Measurements from ENCODE around the gene PSME3IP1. TPM values are rescaled to one million over a fixed set of nuclear protein-coding genes. Genes with fewer than 3 reads are reported as not detected.

The PSME3IP1 gene
- total RNA-seq, 1 experiment from 2014 or later: 143 TPM

DNA sequence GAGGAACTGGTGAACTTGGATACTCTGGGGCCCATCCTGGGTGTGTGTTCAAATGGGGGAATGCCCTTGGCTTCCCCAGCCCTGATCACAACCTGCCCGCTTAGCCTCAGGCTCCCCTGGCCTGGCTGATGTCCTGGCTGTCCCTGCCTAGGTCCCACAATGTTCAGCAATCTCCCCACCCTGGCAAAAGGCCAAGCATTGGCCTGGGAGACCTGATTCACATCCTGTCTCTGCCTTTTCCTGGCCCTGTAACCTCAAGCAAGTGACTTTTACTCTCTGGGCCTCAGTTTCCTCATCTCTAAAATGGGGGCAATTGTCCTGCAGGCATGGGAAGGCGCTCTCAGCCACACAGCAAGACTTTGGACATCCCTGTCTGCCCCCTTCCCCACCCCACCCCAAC, 79.1 kb downstream of the PSME3IP1 start:
- Mint-ChIP-seq H3K4me3 (ENCODE audit: unreplicated experiment) (no peak overlapping the region), H3K4me1 (ENCODE audit: low read depth, unreplicated experiment) (peaks cover 26% of the 10 kb centered on the region), H3K9me3 (ENCODE audit: unreplicated experiment) (no peaks in the 10 kb centered on the region), H3K36me3 (ENCODE audit: insufficient read depth, unreplicated experiment) (peaks cover 16% of the 10 kb centered on the region), H3K27me3 (ENCODE audit: insufficient read depth, unreplicated experiment) (no peaks in the 10 kb centered on the region), H3K27ac (ENCODE audit: unreplicated experiment) (no peak overlapping the region)
- no peak overlapping the region for H3K4me3 ChIP-seq (ENCODE audit: low read depth, low read length)
- intact Hi-C loops (cut with micrococcal nuclease; ENCODE audit: unreplicated experiment): no loop called here
- ChIA-PET CTCF (interaction anchor here (1.1 kb wide), 1 partner anchor 14 kb away, joined by 4 read pairs; the partner anchor contains the start of gene CPNE2), POLR2A (no interaction called here)
- peaks cover 16% of the 10 kb centered on the region for H3K4me1 ChIP-seq
- no peaks in the 10 kb centered on the region for H3K27me3 ChIP-seq (replicated peaks; ENCODE audit: control insufficient read depth, insufficient read depth, low read length)
- TF ChIP-seq, protein P1, sequence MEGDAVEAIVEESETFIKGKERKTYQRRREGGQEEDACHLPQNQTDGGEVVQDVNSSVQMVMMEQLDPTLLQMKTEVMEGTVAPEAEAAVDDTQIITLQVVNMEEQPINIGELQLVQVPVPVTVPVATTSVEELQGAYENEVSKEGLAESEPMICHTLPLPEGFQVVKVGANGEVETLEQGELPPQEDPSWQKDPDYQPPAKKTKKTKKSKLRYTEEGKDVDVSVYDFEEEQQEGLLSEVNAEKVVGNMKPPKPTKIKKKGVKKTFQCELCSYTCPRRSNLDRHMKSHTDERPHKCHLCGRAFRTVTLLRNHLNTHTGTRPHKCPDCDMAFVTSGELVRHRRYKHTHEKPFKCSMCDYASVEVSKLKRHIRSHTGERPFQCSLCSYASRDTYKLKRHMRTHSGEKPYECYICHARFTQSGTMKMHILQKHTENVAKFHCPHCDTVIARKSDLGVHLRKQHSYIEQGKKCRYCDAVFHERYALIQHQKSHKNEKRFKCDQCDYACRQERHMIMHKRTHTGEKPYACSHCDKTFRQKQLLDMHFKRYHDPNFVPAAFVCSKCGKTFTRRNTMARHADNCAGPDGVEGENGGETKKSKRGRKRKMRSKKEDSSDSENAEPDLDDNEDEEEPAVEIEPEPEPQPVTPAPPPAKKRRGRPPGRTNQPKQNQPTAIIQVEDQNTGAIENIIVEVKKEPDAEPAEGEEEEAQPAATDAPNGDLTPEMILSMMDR (IDR thresholded peaks at IDR 0.05; ENCODE audit: insufficient read depth in 1 of 2, low read depth in 1 of 2, low read length in 1 of 2, severe bottlenecking in 1 of 2, unreplicated experiment in 1 of 2): no peak
- BruUV-seq (replicated peaks): no TSS peak
- H3K9me3 ChIP-seq: no peaks in the 10 kb centered on the region
- DNase-seq: no peak
- no peaks in the 10 kb centered on the region for H3K36me3 ChIP-seq (ENCODE audit: control insufficient read depth, insufficient read depth, low read length)

DNA sequence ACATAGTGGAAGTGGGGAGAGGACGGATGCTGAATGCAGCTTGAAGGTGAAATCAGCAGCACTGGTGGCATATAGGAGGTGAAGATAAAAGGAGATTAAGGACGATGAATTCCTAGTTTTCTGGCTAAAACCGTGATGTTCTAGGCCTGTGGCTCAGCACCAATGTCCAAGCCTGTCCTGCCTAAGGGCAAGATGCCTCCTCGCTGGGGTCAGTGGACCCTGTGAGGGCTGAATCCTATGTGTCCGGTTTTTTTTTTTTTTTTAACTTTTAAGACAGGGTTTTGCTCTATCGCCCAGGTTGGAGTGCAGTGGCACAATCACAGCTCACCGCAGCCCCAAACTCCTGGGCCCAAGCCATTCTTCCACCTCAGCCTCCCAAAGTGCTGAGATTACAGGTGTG, 80.7 kb downstream of the PSME3IP1 start:
- Mint-ChIP-seq H3K4me3 (ENCODE audit: unreplicated experiment) (no peak overlapping the region), H3K4me1 (ENCODE audit: low read depth, unreplicated experiment) (peaks cover 25% of the 10 kb centered on the region), H3K36me3 (ENCODE audit: insufficient read depth, unreplicated experiment) (peaks cover 17% of the 10 kb centered on the region), H3K27ac (ENCODE audit: unreplicated experiment) (no peak overlapping the region), H3K27me3 (ENCODE audit: insufficient read depth, unreplicated experiment) (no peaks in the 10 kb centered on the region), H3K9me3 (ENCODE audit: unreplicated experiment) (no peaks in the 10 kb centered on the region)
- no peak for DNase-seq
- no TSS peak for BruUV-seq (replicated peaks)
- POLR2A ChIA-PET: no interaction called here
- H3K36me3 ChIP-seq (ENCODE audit: control insufficient read depth, insufficient read depth, low read length): no peaks in the 10 kb centered on the region
- no peaks in the 10 kb centered on the region for H3K9me3 ChIP-seq
- H3K4me1 ChIP-seq: peaks cover 16% of the 10 kb centered on the region
- no peaks in the 10 kb centered on the region for H3K27me3 ChIP-seq (replicated peaks; ENCODE audit: control insufficient read depth, insufficient read depth, low read length)
- TF ChIP-seq, protein P1 (IDR thresholded peaks at IDR 0.05; ENCODE audit: insufficient read depth in 1 of 2, low read depth in 1 of 2, low read length in 1 of 2, severe bottlenecking in 1 of 2, unreplicated experiment in 1 of 2): no peak
- H3K4me3 ChIP-seq (ENCODE audit: low read depth, low read length): no peak overlapping the region
- intact Hi-C loops (cut with micrococcal nuclease; ENCODE audit: unreplicated experiment): no loop called here
- CTCF ChIA-PET: interaction anchor here (1.6 kb wide), 1 partner anchor 13 kb away, joined by 6 read pairs; the partner anchor contains the start of gene CPNE2

DNA sequence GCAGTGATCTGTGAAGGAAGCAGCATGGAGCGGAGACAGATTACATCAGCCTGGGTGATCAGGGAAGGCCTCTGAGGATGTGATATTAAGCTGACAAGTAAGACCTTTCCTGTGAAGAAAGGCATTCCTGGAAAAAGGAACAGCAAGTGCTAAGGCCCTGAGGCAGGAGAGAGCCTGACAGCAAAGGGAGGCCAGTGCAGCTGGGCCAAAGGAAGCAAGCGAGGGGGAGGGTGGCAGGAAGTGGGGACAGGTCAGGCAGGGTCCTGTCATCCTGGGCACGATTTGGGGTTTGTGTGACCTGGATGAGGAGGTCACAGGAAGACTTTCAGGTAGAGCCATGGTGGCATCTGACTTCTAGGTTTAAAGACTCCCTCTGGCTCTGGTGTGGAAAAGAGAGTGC, 81.1 kb downstream of the PSME3IP1 start:
- H3K4me1 Mint-ChIP-seq (ENCODE audit: low read depth, unreplicated experiment): peaks cover 21% of the 10 kb centered on the region
- Histone ChIP-seq H3K4me3 (ENCODE audit: low read depth, low read length) (no peak overlapping the region), H3K4me1 (peaks cover 14% of the 10 kb centered on the region), H3K36me3 (ENCODE audit: control insufficient read depth, insufficient read depth, low read length) (no peaks in the 10 kb centered on the region), H3K9me3 (no peaks in the 10 kb centered on the region), H3K27me3 (replicated peaks; ENCODE audit: control insufficient read depth, insufficient read depth, low read length) (no peaks in the 10 kb centered on the region)
- H3K27ac Mint-ChIP-seq (ENCODE audit: unreplicated experiment): no peak overlapping the region
- CTCF ChIA-PET: interaction anchor here (1.6 kb wide), 1 partner anchor 12 kb away, joined by 6 read pairs; the partner anchor contains the start of gene CPNE2
- no peaks in the 10 kb centered on the region for H3K9me3 Mint-ChIP-seq (ENCODE audit: unreplicated experiment)
- H3K27me3 Mint-ChIP-seq (ENCODE audit: insufficient read depth, unreplicated experiment): no peaks in the 10 kb centered on the region
- peaks cover 21% of the 10 kb centered on the region for H3K36me3 Mint-ChIP-seq (ENCODE audit: insufficient read depth, unreplicated experiment)
- no peak overlapping the region for H3K4me3 Mint-ChIP-seq (ENCODE audit: unreplicated experiment)
- DNase-seq: no peak
- no TSS peak for BruUV-seq (replicated peaks)
- TF ChIP-seq, protein P1 (IDR thresholded peaks at IDR 0.05; ENCODE audit: insufficient read depth in 1 of 2, low read depth in 1 of 2, low read length in 1 of 2, severe bottlenecking in 1 of 2, unreplicated experiment in 1 of 2): no peak
- intact Hi-C loops (cut with micrococcal nuclease; ENCODE audit: unreplicated experiment): no loop called here
- POLR2A ChIA-PET: no interaction called here
